Measurements from ENCODE around the gene GTSF1L.

DNA sequence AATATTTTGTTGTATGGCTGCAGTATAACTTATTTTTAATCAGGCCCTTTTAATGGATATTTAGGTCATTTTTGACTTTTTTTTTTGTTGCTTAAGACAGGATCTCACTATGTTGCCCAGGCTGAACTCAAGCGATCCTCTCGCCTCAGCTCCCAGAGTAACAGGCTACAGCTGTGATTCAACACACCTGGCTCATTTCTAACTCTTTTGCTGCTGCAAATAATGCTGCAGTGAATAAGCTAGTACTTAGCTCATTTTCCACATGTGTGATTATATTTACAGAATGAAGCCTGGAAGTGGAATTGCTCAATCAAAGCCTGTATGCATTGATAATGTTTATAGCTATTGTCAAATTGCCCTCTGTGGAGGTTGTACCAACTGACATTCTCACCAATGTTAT is 1.1 kb downstream of the GTSF1L start:
- TF ChIP-seq CTCF (IDR thresholded peaks at IDR 0.05) (no peak), POLR2A (IDR thresholded peaks at IDR 0.05) (no peak)

Data from prostate gland (tissue), 2 donors.